Stimulated activated CD4-positive, alpha-beta T cell treated with anti-CD3 and anti-CD28 coated beads, Interleukin-2, amount 100 ng/mL, for 24 hours (primary cell): ENCODE data around the gene WDR47.
"Not testable (repeated sequence)": the region's sequence is repeated elsewhere in the genome, so short reads cannot be mapped to it uniquely, and the experiment has no call there.

Source experiments
- DNase-seq, 2 donors: peaks; one replicate each; pipeline ENCODE4 v3.0.0-alpha.2; 2020

Gene WDR47

DNA sequence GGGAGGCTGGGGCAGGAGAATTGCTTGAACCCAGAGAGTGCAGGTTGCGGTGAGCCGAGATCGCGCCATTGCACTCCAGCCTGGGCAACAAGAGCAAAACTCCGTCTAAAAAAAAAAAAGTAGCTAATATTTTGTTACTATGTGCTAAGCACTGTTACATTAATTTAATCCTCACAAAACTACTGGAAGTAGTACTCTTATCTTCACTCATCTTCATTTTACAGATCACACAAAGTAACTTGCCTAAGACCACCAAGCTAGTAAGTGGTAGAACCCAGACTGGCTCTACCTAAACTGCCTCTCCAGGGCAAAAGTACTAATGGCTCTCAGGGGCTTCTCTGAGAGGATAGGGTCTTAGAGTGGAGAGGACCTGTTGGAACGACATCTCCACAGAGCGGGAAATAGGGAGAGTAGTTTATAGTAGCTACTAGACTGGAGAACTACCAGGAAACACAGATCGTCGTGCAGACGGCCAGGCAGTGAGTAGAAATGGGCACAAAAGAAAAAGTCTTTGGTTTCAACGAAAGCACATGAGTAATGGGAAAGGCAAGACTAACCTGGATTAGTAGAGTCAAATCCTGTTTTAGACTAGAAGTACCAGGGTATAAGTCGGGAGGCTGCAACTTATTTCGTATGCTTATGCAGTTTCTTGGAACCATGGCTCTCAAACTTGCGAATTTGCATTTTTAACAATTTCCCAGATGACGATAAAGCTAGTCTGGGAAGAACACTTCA lies 80.0 kb downstream of the WDR47 start:
- no peak for DNase-seq

DNA sequence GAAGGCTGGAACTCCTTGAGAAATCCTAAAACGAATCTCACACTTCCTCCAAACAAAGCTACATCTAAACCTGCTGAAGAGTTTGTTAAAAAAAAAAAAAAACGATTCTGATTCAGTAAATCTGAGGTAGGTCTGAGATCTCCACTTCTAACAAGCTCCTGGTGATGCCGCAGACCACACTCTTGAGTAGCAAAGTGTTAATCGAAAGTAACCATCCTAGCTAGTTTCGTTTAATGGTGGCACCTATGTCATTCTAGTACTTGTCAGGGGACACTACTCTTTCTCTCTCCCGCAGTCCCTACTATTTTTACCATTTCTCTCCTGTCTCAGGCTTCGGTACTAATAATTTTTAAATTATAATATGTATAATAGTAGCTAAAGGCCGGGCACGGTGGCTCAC lies 80.7 kb downstream of the WDR47 start:
- no peak for DNase-seq

DNA sequence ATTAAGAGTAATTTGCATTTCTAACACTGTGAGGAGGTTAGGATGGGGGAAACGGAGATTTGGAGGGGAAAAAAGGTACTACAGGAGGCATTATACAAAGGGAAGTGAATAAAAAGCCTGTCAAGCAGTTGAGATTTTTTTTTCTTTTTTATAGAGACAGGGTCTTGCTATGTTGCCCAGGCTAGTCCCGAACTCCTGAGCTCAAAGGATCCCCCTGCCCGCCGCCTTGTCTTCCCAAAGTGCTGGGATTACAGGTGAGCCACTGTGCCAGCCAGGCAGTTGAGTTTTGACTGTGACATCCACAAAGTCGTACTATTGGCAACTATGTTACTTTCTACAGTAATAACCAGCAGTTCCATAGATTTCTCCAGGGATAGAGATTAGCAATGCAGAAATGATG lies 81.2 kb downstream of the WDR47 start:
- DNase-seq = no peak

DNA sequence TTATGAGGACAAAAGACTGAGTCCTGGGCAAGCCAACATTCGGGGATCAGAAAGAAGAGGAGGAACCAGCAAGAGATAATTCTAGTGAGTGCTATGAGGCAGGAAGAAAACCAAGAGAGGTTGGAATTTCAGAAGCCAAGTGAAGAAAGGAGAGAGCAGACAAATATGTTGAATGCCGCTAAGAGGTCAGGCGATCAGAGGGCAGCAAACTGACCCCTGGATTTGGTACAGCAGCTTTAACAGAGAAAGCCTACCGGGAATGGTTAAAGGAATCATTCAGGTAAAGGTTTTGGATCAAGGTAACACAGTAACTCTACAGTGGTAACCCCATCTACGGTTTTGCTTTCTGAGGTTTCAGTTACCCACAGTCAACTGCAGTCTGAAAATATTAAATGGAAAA lies 84.0 kb downstream of the WDR47 start:
- no peak for DNase-seq

DNA sequence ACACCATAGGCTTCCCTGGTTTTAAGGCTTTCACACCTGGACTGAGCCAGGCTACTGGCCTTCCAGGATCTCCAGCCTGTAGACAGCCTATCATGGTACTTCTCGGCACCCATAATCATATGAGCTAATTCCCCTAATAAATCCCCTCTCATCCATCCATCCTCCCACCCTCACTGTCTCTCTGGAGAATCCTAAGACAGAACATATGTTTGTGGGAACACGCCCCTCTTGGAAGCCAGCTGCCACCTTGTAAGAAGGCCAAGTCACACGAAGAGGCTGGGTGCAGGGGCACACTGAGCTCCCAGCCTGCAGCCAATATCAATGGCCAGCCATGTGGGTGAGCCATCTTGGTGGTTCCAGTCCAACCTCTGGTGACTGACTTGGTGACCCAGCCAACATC lies 86.0 kb downstream of the WDR47 start:
- DNase-seq = no peak

DNA sequence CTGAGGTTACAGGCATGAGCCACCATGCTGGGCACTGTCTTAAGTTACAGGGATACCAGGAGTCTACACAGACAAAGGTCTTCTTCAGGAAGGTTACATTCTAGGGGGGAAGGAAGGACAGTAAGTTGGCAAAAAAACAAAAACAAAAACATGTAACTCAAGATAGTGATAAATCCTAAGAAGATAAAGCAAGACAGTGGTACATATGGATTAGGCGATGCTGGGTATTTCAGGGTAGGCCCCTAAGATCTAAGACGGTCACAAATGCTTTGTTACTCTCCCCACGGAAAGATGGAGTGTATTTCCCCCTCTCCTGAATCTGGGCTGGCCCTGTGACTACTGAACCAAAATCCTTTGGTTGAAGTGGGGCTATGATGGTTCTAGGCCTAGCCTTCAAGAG lies 86.8 kb downstream of the WDR47 start:
- DNase-seq = no peak

DNA sequence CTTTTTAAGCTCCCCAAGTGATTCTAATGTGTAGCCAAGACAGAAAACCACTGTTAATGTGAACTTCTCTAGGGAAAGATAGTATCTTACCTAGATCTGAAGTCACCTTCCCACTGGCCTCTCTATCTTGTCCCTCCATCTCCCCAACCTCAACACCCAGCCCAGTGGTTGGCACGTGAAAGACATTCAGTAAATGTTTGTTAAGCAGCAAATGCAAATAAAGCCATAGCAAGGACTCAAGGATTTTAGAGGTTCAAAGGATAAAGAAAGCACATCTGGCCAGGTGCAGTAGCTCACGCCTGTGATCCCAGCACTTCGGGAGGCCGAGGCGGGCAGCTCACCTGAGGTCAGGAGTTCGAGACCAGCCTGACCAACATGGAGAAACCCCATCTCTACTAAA lies 88.5 kb downstream of the WDR47 start:
- DNase-seq = no peak

DNA sequence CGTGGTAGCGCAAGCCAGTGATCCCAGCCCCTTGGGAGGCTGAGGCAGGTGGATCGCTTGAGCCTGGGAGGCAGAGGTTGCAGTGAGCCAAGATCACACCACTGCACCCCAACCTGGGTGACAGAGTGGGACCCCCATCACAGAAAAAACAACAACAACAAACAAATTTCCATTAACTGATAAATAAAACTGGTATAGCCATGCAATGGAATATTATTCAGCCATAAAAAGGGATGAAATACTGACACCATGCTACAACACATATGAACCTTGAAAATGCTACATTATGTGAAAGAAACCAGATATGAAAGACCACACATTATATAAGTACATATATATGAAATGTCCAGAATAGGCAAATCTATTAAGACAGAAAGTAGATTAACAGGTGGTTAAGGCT lies 90.7 kb downstream of the WDR47 start:
- DNase-seq = no peak

DNA sequence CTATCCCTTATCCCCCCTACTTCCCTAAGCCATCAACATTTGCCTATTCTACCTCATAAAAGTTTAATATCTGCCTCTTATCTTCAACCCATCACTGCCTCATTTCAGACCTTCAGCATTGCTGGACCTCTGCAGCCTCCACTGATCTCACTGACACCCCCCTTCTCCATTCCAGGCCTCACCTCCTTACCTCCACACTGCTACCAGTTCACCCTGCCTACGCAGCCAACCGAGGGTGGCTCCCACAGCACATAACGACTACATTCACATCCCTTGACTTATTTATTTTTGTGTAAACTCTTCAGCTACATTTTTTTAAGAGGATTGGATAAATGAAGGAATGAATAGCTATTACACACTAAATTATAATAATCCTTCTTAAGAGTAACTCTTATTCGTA lies 92.9 kb downstream of the WDR47 start:
- DNase-seq = no peak

DNA sequence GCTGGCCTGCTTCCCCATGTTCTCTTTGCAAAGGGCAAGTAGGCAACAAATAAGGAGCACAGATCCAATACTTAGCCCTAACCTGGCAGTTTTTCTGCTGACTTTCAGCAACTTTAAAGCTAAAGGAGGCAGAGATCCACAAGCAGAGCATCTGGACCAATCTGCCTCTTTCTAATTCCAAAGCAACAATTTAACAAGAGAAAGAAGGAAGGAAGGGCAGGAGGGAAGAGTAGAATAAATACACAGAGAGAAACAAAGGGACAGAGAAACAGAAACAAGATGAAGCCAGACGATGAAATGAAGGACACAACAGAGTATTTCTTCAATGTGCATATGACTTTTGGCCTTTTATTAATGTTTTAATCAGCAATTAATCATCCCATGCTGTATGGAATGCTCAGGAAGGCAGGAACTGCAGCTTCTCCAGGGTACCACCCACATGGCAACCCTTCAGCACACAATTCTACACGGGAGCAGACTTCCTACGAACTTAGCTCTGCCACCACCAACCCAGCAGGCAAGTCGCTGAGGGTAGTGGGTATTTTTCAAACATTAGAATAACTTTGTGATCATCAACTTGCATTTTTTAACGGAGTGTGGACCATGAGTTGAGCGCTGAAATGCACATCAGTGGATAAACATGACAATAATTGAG lies 93.9 kb downstream of the WDR47 start:
- no peak for DNase-seq

DNA sequence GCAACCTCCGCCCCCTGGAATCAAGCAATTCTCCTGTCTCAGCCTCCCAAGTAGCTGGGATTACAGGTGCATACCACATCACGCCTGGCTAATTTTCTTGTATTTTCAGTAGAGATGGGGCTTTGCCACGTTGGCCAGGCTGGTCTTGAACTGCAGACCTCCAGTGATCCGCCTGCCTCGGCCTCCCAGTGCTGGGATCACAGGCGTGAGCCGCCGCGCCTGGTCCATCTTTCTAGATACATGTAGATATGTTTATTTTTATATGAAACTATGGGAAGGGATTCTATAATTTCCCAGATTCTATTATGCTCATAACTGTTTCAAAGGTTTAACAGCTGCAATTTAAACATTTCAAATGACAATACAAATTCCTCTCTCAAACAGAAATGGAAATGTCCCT lies 105.7 kb downstream of the WDR47 start:
- DNase-seq = no peak

DNA sequence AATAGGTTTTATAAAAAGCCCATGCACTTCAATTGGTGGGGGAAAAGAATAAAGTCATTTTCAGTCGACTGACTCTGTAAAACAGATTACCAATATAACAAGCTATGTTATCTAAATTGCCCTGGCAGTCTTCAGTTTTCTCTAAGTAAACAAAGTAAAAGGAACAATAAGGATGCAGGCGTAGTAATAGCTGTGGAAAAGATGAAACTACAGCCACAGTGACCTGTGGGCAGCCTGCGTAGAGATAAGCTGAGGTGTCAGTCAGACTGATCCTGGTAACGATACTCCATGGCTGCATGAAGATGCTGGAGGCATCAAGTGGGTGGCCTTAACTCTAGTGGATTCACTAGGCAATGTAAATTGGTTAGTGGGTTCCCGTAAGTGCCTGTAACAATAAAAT lies 108.0 kb downstream of the WDR47 start:
- no peak for DNase-seq

DNA sequence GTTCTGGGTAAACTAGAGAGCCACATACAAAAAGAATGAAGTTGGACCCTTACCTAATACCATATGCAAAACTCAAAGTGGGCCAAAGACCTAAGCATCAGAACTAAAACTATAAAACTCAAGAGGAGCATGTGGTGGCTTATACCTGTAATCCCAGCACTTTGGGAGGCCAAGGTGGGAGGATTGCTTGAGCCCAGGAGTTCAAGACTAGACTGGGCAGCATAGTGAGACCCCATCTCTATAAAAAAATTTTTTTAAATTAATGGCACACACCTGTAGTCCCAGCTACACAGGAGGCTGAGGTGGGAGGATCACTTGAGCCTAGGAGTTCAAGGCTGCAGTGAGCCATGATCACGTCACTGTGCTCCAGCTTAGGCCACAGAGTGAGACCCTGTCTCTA lies 114.3 kb downstream of the WDR47 start:
- DNase-seq = not testable (repeated sequence)

DNA sequence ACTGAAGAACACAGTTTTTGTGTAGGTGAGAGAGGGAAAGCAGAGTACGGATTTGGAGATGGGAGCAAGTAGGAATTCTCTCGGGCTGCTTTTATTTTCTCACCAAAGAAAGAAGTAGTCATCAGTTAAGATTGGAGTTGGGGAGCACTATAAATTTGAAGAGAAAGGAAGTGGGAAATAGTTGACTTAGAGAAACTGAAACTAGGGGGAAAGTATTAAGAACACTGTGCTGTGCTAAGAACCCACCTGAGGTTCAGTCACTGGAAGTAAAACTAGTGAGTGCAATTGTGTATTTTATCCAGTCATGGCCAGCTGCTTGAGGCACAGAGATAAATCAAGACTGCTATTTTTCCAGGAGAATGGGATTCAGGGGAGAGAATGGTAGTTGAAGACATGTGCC lies 116.0 kb downstream of the WDR47 start:
- DNase-seq = no peak
